Neural cell (in vitro differentiated cells): ENCODE results near the gene AUNIP.

Source experiments
- CTCF ChIP-seq: fragments of 450-650 bp; IDR thresholded peaks from 2 replicates; pipeline ENCODE4 v1.5.1; 2014; ENCODE audit warnings: antibody characterized with exemption, mild to moderate bottlenecking, moderate library complexity; ENCODE audit not compliant: poor library complexity, severe bottlenecking
- EP300 ChIP-seq: fragments of 450-650 bp; conservative IDR thresholded peaks from 2 replicates; pipeline ENCODE4 v1.6.1; 2014; ENCODE audit warnings: antibody characterized with exemption, mild to moderate bottlenecking, moderate library complexity; ENCODE audit not compliant: poor library complexity, severe bottlenecking
- EZH2 ChIP-seq: fragments of 200-600, 300-800 bp; shearing (Covaris generic), sonication (generic); IDR thresholded peaks from 2 replicates; pipeline ENCODE4 v1.6.1; 2014; ENCODE audit warnings: antibody characterized with exemption, low read length, borderline replicate concordance, mild to moderate bottlenecking; ENCODE audit not compliant: insufficient read depth, poor library complexity, severe bottlenecking
- MXI1 ChIP-seq: fragments of 450-650 bp; conservative IDR thresholded peaks from 2 replicates; pipeline ENCODE4 v1.6.1; 2014; ENCODE audit warnings: antibody characterized with exemption, mild to moderate bottlenecking; ENCODE audit not compliant: poor library complexity, severe bottlenecking
- POLR2AphosphoS5 ChIP-seq: IDR thresholded peaks from 2 replicates; pipeline ENCODE4 v1.6.1; 2012
- RAD21 ChIP-seq: fragments of 450-650 bp; conservative IDR thresholded peaks from 2 replicates; pipeline ENCODE4 v1.6.1; 2014; ENCODE audit warnings: antibody characterized with exemption, mild to moderate bottlenecking, moderate library complexity
- REST ChIP-seq: IDR thresholded peaks from 2 replicates; pipeline ENCODE4 v1.6.1; 2012; ENCODE audit warnings: borderline replicate concordance

GRCh38 chr1:25900219-25900618 is 41.0 kb upstream of the AUNIP start:
- TF ChIP-seq POLR2AphosphoS5 (no peak), EZH2 (no peak), RAD21 (no peak), CTCF (no peak), MXI1 (no peak), REST (no peak), EP300 (no peak)
